Kidney (tissue), 14 donors: ENCODE data around the gene FARS2. TPM values are rescaled to one million over a fixed set of nuclear protein-coding genes. Genes with fewer than 3 reads are reported as not detected.

Experiments used
- DNase-seq, 5 donors: peaks; one replicate each; pipeline ENCODE4 v3.0.0-alpha.2; 2013 to 2020
- FAIRE-seq: peaks from 2 replicates; lab custom pipeline; 2012; peaks lifted over from hg19 to GRCh38; lab: Jason Lieb, UNC
- H3K27ac ChIP-seq, 2 donors: one replicate each; pipeline ENCODE4 v1.7.0; 2013; ENCODE audit warnings: low read depth in 2 of 2, low read length in 2 of 2, inconsistent platforms in 1 of 2
- H3K27me3 ChIP-seq: one replicate; pipeline ENCODE4 v1.7.1; 2013; ENCODE audit warnings: low read length, inconsistent platforms; ENCODE audit not compliant: control insufficient read depth, insufficient read depth
- H3K36me3 ChIP-seq, 3 donors: one replicate each; pipeline versions ENCODE4 v1.7.0 to v1.7.1; 2013; ENCODE audit warnings: low read length in 3 of 3, control low read depth in 1 of 3, inconsistent platforms in 1 of 3; ENCODE audit not compliant: insufficient read depth in 3 of 3, control insufficient read depth in 2 of 3
- H3K4me1 ChIP-seq, 3 donors: one replicate each; pipeline versions ENCODE4 v1.7.0 to v1.7.1; 2013; ENCODE audit warnings: low read length in 3 of 3, inconsistent platforms in 1 of 3, low read depth in 1 of 3; ENCODE audit not compliant: control insufficient read depth in 2 of 3, insufficient read depth in 2 of 3
- H3K4me3 ChIP-seq, 3 donors: one replicate each; pipeline versions ENCODE4 v1.7.0 to v1.8.1; 2013; ENCODE audit warnings: low read length in 3 of 3, control low read depth in 1 of 3, inconsistent platforms in 1 of 3
- H3K9ac ChIP-seq, 3 donors: one replicate each; pipeline versions ENCODE4 v1.7.0 to v1.7.1; 2013; ENCODE audit warnings: low read length in 3 of 3, control low read depth in 1 of 3, inconsistent platforms in 1 of 3
- H3K9me3 ChIP-seq, 3 donors: one replicate each; pipeline versions ENCODE4 v1.7.0 to v1.7.1; 2013; ENCODE audit warnings: low read length in 3 of 3, control low read depth in 1 of 3, inconsistent platforms in 1 of 3; ENCODE audit not compliant: control insufficient read depth in 2 of 3, insufficient read depth in 1 of 3
- CTCF ChIP-seq: IDR thresholded peaks from 3 replicates; pipeline ENCODE4 v1.5.1; 2012; ENCODE audit warnings: mild to moderate bottlenecking, moderate library complexity, borderline replicate concordance; ENCODE audit not compliant: insufficient read depth; ENCODE audit errors: extremely low read depth
- intact Hi-C: fragments of 100-400 bp; cut with DNase I; formaldehyde crosslinking; loops from one replicate; pipeline ENCODE4 v1.11.1; 2022
- polyA plus RNA-seq: library from polyadenylated mRNA; stranded (reverse); fragments of 350-450 nt; fragmentation: Illumina TruSeq; extraction: RNeasy Lipid Tissue Mini Kit (QIAGEN cat#74804); gene quantifications from one replicate; pipeline ENCODE4 v1.2.3, GENCODE V29; 2014; ENCODE audit warnings: low read depth, low replicate concordance; ENCODE audit not compliant: insufficient read depth
- total RNA-seq: library from RNA; stranded (reverse); fragmentation: NEBNext Ultra II Directional; extraction: Animal tissue kit (Norgen Biotek cat#: 25700); gene quantifications from one replicate; pipeline ENCODE4 v1.2.1, GENCODE V29; 2021
- donor health status: control.
- donor health status: control.
- donor health status: control.
- donor health status: control.
- donor health status: control.
- donor health status: DM: yes; HTN: yes; CAD: no.
- donor health status: Normal renal cell carcinoma (clear cell type).

Gene FARS2
- total and polyA plus RNA-seq, 2 donors from 2014 or later = 22.1 to 24.8 TPM

GRCh38 chr6:5783584-5784089 lies 522.3 kb downstream of the FARS2 start:
- DNase-seq (no peak), FAIRE-seq (no peak)
- H3K9ac ChIP-seq = no peak overlapping the region
- no peaks in the 10 kb centered on the region for H3K27me3 ChIP-seq
- H3K36me3 ChIP-seq = no peaks in the 10 kb centered on the region
- no peak for TF ChIP-seq CTCF
- H3K4me3 ChIP-seq = no peak overlapping the region
- no peak overlapping the region for H3K27ac ChIP-seq
- intact Hi-C loops = no loop called here
- no peaks in the 10 kb centered on the region for H3K4me1 ChIP-seq
- H3K9me3 ChIP-seq = no peaks in the 10 kb centered on the region

GRCh38 chr6:5785249-5785648 lies 523.9 kb downstream of the FARS2 start:
- Histone ChIP-seq H3K4me3 (no peak overlapping the region), H3K36me3 (no peaks in the 10 kb centered on the region), H3K27me3 (no peaks in the 10 kb centered on the region), H3K9ac (no peak overlapping the region), H3K4me1 (no peaks in the 10 kb centered on the region), H3K9me3 (no peaks in the 10 kb centered on the region), H3K27ac (no peak overlapping the region)
- intact Hi-C loops = no loop called here
- DNase-seq = no peak
- no peak for FAIRE-seq
- TF ChIP-seq CTCF = no peak

GRCh38 chr6:5786321-5786968 lies 525.1 kb downstream of the FARS2 start:
- TF ChIP-seq CTCF = no peak
- FAIRE-seq (no peak), DNase-seq (no peak)
- no peaks in the 10 kb centered on the region for H3K4me1 ChIP-seq
- no peak overlapping the region for H3K27ac ChIP-seq
- H3K27me3 ChIP-seq = no peaks in the 10 kb centered on the region
- intact Hi-C loops = no loop called here
- H3K9ac ChIP-seq = no peak overlapping the region
- no peaks in the 10 kb centered on the region for H3K36me3 ChIP-seq
- H3K4me3 ChIP-seq = no peak overlapping the region
- no peaks in the 10 kb centered on the region for H3K9me3 ChIP-seq
